Stimulated activated CD8-positive, alpha-beta memory T cell treated with anti-CD3 and anti-CD28 coated beads, Interleukin-4, amount 100 ng/mL, for 24 hours (primary cell): Measurements from ENCODE around the gene TMC3.

Source experiments
- DNase-seq: peaks from one replicate; pipeline ENCODE4 v3.0.0-alpha.2; 2020; ENCODE audit warnings: low read depth

TMC3 gene

GRCh38 chr15:81322676-81323253 is 51.2 kb downstream of the TMC3 start:
- no peak for DNase-seq

- DNase-seq = no peak
Measured at GRCh38 chr15:81321667-81322066, 52.3 kb downstream of the TMC3 start.

- DNase-seq = no peak
Measured at GRCh38 chr15:81317642-81318017, 56.4 kb downstream of the TMC3 start.

GRCh38 chr15:81316267-81316666 is 57.7 kb downstream of the TMC3 start:
- no peak for DNase-seq

GRCh38 chr15:81315452-81316175 is 58.4 kb downstream of the TMC3 start:
- DNase-seq = no peak

GRCh38 chr15:81314378-81314777 is 59.6 kb downstream of the TMC3 start:
- DNase-seq = no peak

- no peak for DNase-seq
Measured at GRCh38 chr15:81313686-81314085, 60.3 kb downstream of the TMC3 start.

- no peak for DNase-seq
Measured at GRCh38 chr15:81312790-81313543, 61.0 kb downstream of the TMC3 start.

- no peak for DNase-seq
Measured at GRCh38 chr15:81311752-81312464, 62.1 kb downstream of the TMC3 start.

GRCh38 chr15:81310480-81310879 is 63.5 kb downstream of the TMC3 start:
- DNase-seq = no peak

GRCh38 chr15:81309647-81310450 is 64.2 kb downstream of the TMC3 start:
- no peak for DNase-seq

GRCh38 chr15:81308260-81308659 is 65.8 kb downstream of the TMC3 start:
- DNase-seq = no peak

- DNase-seq = no peak
Measured at GRCh38 chr15:81304226-81304625, 69.8 kb downstream of the TMC3 start.

- no peak for DNase-seq
Measured at GRCh38 chr15:81303244-81304225, 70.5 kb downstream of the TMC3 start.

- no peak for DNase-seq
Measured at GRCh38 chr15:81302701-81303109, 71.3 kb downstream of the TMC3 start.

- DNase-seq = no peak
Measured at GRCh38 chr15:81301815-81302399, 72.1 kb downstream of the TMC3 start.

GRCh38 chr15:81301385-81301784 is 72.6 kb downstream of the TMC3 start:
- DNase-seq = no peak

GRCh38 chr15:81299630-81300273 is 74.3 kb downstream of the TMC3 start:
- no peak for DNase-seq

- DNase-seq = no peak
Measured at GRCh38 chr15:81299156-81299555, 74.9 kb downstream of the TMC3 start.

- DNase-seq = no peak
Measured at GRCh38 chr15:81298611-81299010, 75.4 kb downstream of the TMC3 start.
